Measurements from ENCODE around the gene NPSR1.

GRCh38 chr7:34849986-34850385 lies 192.0 kb downstream of the NPSR1 start:
- TF ChIP-seq CTCF (IDR thresholded peaks at IDR 0.05 in 4 of 5, conservative IDR thresholded peaks at IDR 0.05 in 1 of 5) (no peak), POLR2A (IDR thresholded peaks at IDR 0.05) (no peak)
